PFSK-1 (cell line): ENCODE results near the gene TEX47.

Experiments
- FOXP2 ChIP-seq: optimal IDR thresholded peaks from 2 replicates; pipeline ENCODE3; 2011; ENCODE audit warnings: borderline replicate concordance, control low read depth, inconsistent platforms; ENCODE audit not compliant: insufficient read depth; ENCODE audit errors: extremely low read length, extremely low read depth
- POLR2AphosphoS5 ChIP-seq: IDR thresholded peaks from 2 replicates; pipeline ENCODE4 v1.6.1; 2012; ENCODE audit warnings: low read depth, mild to moderate bottlenecking, control low read depth, low read length, moderate library complexity
- SIN3A ChIP-seq: IDR thresholded peaks from 2 replicates; pipeline ENCODE4 v1.6.1; 2012; ENCODE audit warnings: mild to moderate bottlenecking, low read length, moderate library complexity, borderline replicate concordance; ENCODE audit not compliant: insufficient read depth
- TAF1 ChIP-seq: IDR thresholded peaks from 2 replicates; pipeline ENCODE4 v1.6.1; 2012; ENCODE audit warnings: low read length, control low read depth, borderline replicate concordance; ENCODE audit not compliant: insufficient read depth
- TF ChIP-seq, protein P1 (sequence below), 2 experiments: IDR thresholded peaks; 2 replicates each; pipeline versions ENCODE4 v1.6.1 to v1.8.0; 2011 to 2012; ENCODE audit warnings: low read depth in 2 of 2, low read length in 2 of 2, control low read depth in 1 of 2, inconsistent platforms in 1 of 2, mild to moderate bottlenecking in 1 of 2, moderate library complexity in 1 of 2; ENCODE audit not compliant: insufficient read depth in 1 of 2

The TEX47 gene

GRCh38 chr7:88789480-88790064, 6.0 kb downstream of the TEX47 start:
- no peak for TF ChIP-seq TAF1
- no peak for TF ChIP-seq POLR2AphosphoS5
- TF ChIP-seq SIN3A, result no peak
- TF ChIP-seq FOXP2, result no peak
- TF ChIP-seq, protein P1, sequence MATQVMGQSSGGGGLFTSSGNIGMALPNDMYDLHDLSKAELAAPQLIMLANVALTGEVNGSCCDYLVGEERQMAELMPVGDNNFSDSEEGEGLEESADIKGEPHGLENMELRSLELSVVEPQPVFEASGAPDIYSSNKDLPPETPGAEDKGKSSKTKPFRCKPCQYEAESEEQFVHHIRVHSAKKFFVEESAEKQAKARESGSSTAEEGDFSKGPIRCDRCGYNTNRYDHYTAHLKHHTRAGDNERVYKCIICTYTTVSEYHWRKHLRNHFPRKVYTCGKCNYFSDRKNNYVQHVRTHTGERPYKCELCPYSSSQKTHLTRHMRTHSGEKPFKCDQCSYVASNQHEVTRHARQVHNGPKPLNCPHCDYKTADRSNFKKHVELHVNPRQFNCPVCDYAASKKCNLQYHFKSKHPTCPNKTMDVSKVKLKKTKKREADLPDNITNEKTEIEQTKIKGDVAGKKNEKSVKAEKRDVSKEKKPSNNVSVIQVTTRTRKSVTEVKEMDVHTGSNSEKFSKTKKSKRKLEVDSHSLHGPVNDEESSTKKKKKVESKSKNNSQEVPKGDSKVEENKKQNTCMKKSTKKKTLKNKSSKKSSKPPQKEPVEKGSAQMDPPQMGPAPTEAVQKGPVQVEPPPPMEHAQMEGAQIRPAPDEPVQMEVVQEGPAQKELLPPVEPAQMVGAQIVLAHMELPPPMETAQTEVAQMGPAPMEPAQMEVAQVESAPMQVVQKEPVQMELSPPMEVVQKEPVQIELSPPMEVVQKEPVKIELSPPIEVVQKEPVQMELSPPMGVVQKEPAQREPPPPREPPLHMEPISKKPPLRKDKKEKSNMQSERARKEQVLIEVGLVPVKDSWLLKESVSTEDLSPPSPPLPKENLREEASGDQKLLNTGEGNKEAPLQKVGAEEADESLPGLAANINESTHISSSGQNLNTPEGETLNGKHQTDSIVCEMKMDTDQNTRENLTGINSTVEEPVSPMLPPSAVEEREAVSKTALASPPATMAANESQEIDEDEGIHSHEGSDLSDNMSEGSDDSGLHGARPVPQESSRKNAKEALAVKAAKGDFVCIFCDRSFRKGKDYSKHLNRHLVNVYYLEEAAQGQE (IDR thresholded peaks at IDR 0.05; ENCODE audit: insufficient read depth in 1 of 2, low read depth in 2 of 2, low read length in 2 of 2), result no peak

DNA sequence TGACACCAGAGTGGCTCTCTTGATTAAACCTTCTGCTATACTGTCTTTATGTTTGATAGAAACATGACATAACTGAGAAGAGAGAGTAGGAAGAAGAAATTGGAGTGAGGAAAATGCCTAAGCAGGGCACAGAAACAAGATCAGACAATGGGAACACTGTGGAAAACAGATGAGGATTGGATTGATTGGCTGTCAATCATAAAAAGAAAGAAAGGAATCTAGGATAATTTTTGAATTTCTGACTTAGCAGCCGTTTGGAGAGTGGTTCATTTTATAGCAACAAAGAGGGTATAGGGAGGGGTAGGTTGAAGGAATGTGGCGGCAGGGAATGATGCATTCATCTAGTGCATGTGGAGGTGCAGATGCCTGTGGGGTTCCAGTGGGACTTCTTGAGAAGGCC, 7.8 kb downstream of the TEX47 start:
- TF ChIP-seq, protein P1 (IDR thresholded peaks at IDR 0.05; ENCODE audit: insufficient read depth in 1 of 2, low read depth in 2 of 2, low read length in 2 of 2), result no peak
- TF ChIP-seq SIN3A, result no peak
- TF ChIP-seq POLR2AphosphoS5, result no peak
- TF ChIP-seq TAF1, result no peak
- TF ChIP-seq FOXP2, result no peak

DNA sequence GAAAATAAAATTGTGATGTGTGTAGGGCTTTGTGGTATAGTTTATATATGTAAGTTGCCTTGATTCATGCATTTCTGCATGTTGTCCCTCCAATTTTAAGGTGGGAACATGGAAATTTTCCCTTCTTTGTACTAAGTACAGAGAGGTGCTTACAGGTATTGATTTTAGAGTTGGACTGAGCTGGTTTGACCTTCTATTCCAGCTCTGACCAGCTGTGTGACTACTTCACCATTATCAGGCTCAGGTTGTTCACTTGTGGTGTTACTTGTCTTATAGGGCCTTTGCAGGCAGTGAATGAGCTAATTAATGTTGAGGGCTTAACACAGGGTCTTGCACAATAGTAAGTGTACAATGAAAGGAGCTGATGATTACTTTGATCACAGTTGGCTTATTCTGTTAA, 19.7 kb downstream of the TEX47 start:
- TF ChIP-seq TAF1, result no peak
- TF ChIP-seq POLR2AphosphoS5, result no peak
- TF ChIP-seq, protein P1 (IDR thresholded peaks at IDR 0.05; ENCODE audit: insufficient read depth in 1 of 2, low read depth in 2 of 2, low read length in 2 of 2), result no peak
- no peak for TF ChIP-seq FOXP2
- no peak for TF ChIP-seq SIN3A

DNA sequence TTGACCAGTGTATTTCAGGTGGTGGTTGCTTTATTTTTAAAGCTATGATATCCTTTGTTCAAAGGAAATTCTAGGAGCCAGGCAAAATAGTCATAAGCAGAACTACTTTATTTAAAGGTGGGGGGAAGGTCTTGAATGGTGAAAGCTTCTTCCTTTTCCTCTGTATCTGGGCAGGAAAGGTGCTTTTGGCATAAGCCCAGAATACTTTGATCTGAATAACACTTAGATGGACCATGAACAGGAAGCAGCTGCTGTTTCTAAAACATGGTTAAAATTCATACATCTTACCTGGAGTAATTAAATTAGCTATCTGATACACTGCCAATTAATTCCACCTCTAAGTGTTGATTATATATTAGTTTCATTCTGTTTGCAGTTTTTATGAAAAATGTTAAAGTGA, 22.8 kb downstream of the TEX47 start:
- TF ChIP-seq SIN3A (no peak), TAF1 (no peak), POLR2AphosphoS5 (no peak), FOXP2 (no peak)
- TF ChIP-seq, protein P1 (IDR thresholded peaks at IDR 0.05; ENCODE audit: insufficient read depth in 1 of 2, low read depth in 2 of 2, low read length in 2 of 2), result no peak

DNA sequence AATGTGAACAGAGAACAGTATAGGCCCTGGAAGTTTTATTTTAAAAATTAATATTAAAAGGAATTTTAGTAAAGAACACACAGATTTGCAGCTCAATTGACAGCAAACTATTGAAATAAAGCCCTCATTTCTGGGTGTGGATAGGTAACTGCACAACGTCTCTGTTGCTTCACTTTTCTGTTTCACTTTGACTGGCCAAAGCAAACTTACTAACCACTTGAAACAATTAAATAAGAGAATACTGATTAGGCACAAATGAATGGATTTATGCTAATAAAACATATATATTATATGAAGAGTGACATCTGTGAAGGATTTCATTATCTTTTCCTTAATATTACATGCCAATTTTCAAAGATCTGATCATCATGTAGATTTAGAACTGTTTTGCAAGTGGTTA, 24.1 kb downstream of the TEX47 start:
- no peak for TF ChIP-seq FOXP2
- TF ChIP-seq POLR2AphosphoS5, result no peak
- TF ChIP-seq, protein P1 (IDR thresholded peaks at IDR 0.05; ENCODE audit: insufficient read depth in 1 of 2, low read depth in 2 of 2, low read length in 2 of 2), result no peak
- no peak for TF ChIP-seq SIN3A
- TF ChIP-seq TAF1, result no peak
